T-helper 17 cell (primary cell): ENCODE measurements around the gene PPP1CC. TPM values are rescaled to one million over a fixed set of nuclear protein-coding genes. Genes with fewer than 3 reads are reported as not detected.
A peak's percentile ranks its signal among the peaks of the same experiment; 100 is the strongest.
"Not testable (repeated sequence)": the region's sequence is repeated elsewhere in the genome, so short reads cannot be mapped to it uniquely, and the experiment has no call there.

Source experiments
- ATAC-seq: fragments of 150-1000 bp; cut with Tn5 transposase; 2 replicates; pipeline ENCODE4 v1.10.0; 2021; ENCODE audit warnings: mild to moderate bottlenecking, moderate library complexity
- DNase-seq, 3 donors: peaks; one replicate each; pipeline versions ENCODE4 v3.0.0 to v3.0.0-alpha.2; 2020 to 2021
- H3K9me3 ChIP-seq: one replicate; pipeline ENCODE4 v1.7.0; 2013; ENCODE audit warnings: low read length, mild to moderate bottlenecking; ENCODE audit not compliant: control insufficient read depth, poor library complexity, severe bottlenecking
- H3K27ac Mint-ChIP-seq: one replicate; pipeline ENCODE4 v1.8.0; 2022; ENCODE audit warnings: mild to moderate bottlenecking, moderate library complexity, mixed read lengths
- H3K27me3 Mint-ChIP-seq: one replicate; pipeline ENCODE4 v1.8.0; 2022; ENCODE audit warnings: mixed read lengths
- H3K36me3 Mint-ChIP-seq: one replicate; pipeline ENCODE4 v1.8.0; 2022; ENCODE audit warnings: low read depth, mixed read lengths
- H3K4me1 Mint-ChIP-seq: one replicate; pipeline ENCODE4 v1.8.0; 2022; ENCODE audit warnings: mild to moderate bottlenecking, mixed read lengths
- H3K4me3 Mint-ChIP-seq: one replicate; pipeline ENCODE4 v1.8.0; 2022; ENCODE audit warnings: mild to moderate bottlenecking, moderate library complexity, mixed read lengths
- total RNA-seq, 4 donors: library from RNA in 2 of 4; stranded (reverse) in 2 of 4; gene quantifications; one replicate each; pipeline ENCODE4 v1.2.3 and lab custom pipeline; 2022 to 2026

PPP1CC gene
- total RNA-seq, 2 donors from 2014 or later: 140 to 149 TPM

DNA sequence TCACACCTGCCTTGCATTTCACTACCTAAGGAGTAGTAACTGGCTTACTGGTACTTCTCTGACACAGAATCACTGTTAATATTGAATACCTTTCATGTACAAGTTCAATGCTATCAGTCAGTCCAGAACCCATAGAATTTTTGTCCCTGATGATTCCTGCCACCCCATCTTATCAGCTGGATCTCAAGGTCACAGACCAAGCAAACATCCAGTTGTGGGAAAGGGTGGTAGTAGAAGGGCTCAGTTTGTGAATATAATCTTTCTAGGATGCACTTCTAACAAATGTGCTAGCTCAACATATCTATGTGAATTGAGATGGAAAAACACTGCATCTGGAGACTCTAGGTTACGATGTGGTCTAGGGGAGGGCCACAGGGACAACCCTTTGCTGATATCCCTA is 14.1 kb downstream of the PPP1CC start:
- Mint-ChIP-seq H3K4me3 (no peak overlapping the region), H3K4me1 (peaks cover 48% of the 10 kb centered on the region), H3K27me3 (no peaks in the 10 kb centered on the region), H3K36me3 (peaks cover 3% of the 10 kb centered on the region), H3K27ac (peak overlapping the region; percentile 92)
- H3K9me3 ChIP-seq: no peaks in the 10 kb centered on the region
- DNase-seq (no peak), ATAC-seq (no peak)

DNA sequence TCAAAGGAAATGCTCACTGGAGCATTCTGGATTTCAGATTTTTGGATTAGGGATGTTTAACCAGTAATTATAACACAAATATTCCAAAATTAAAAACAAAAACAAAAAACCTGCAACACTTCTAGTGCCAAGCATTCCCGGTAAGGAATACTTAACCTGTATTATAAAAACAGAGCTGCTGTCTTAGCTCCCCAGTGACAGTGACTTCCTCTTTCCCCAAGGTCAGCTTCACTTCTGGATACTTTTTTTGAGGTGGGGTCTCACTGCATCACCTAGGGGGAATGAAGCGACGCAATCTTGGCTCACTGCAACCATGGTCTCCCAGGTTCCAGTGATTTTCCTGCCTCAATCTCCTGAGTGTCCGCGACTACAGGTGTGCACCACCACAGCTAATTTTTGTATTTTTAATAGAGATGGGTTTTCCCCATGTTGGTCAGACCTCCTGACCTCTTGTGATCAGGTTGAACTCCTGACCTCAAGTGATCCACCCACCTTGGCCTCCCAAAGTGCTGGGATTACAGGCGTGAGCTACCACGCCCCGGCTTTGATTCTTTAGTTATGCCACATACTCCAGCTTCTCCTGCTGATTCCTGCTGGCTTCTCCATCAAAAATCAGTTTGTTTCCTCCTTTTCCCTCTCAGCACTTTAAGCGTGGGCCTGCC is 15.9 kb downstream of the PPP1CC start:
- no peaks in the 10 kb centered on the region for H3K9me3 ChIP-seq
- H3K4me3 Mint-ChIP-seq: no peak overlapping the region
- DNase-seq (no peak), ATAC-seq (no peak)
- H3K27me3 Mint-ChIP-seq: no peaks in the 10 kb centered on the region
- H3K27ac Mint-ChIP-seq: peak overlapping the region; percentile 92
- peaks cover 36% of the 10 kb centered on the region for H3K4me1 Mint-ChIP-seq
- H3K36me3 Mint-ChIP-seq: peaks cover 6% of the 10 kb centered on the region

DNA sequence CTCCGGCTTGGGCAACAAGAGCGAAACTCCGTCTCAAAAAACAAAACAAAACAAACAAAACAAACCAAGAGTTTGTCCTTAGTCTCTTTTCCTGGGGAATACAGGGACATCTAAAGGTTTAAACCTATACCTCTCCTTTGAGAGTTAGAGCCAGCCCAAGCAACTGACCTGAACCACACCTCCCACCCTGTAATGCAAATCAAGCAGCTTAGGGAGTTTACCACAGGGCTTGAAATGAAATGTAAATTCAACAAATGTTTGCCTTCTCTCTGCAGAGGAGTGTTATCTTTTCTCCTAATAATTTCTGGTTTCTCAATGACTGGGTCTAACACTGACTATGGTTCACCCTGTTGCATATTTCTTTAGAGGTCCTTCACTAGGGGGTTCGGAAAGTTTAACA is 16.7 kb downstream of the PPP1CC start:
- DNase-seq (no peak), ATAC-seq (no peak)
- Mint-ChIP-seq H3K4me1 (peaks cover 31% of the 10 kb centered on the region), H3K27me3 (no peaks in the 10 kb centered on the region), H3K27ac (peak overlapping the region; percentile 92), H3K36me3 (peaks cover 6% of the 10 kb centered on the region), H3K4me3 (peak overlapping the region; percentile 7)
- no peaks in the 10 kb centered on the region for H3K9me3 ChIP-seq

DNA sequence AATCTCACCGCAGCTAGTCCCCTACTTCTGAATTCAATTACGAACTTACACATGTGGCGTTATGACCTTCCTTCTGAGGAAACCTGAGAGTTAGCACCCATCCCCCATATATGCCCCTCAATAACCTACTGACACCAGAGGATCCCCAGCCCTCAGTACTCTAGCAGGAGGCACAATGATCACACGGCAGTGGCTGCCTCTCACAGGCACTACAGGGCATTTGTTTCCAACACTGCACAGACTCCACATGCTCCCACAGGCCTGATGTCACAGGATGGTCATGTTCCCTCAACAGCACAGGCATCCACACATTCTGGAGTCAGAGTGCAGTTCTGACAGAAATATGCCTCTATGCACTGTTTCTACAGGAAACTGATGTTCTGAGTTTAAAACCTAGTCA is 17.4 kb downstream of the PPP1CC start:
- DNase-seq: no peak
- ATAC-seq: no peak
- H3K27me3 Mint-ChIP-seq: no peaks in the 10 kb centered on the region
- no peak overlapping the region for H3K4me3 Mint-ChIP-seq
- H3K9me3 ChIP-seq: no peaks in the 10 kb centered on the region
- peaks cover 6% of the 10 kb centered on the region for H3K36me3 Mint-ChIP-seq
- H3K27ac Mint-ChIP-seq: peak overlapping the region; percentile 57
- peaks cover 29% of the 10 kb centered on the region for H3K4me1 Mint-ChIP-seq

DNA sequence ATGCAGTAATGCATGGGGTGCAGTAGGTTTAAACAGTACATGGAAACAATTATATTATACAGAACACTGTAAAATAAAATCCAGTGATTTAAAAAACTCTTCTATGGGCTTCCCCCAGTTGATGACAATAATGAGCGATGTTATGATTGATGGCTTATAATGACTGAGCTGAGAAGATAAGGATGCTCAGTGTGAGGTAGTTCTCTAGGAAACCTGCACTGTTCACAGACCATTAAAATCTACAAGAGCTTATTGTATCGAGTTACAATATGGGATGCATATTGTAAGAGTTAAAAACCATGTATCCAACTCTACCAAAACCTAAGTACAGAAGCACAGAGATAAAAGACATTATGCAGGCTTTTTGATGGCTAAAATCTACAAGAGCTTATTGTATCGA is 19.8 kb downstream of the PPP1CC start:
- H3K4me3 Mint-ChIP-seq, H3K27me3 Mint-ChIP-seq, H3K36me3 Mint-ChIP-seq, H3K9me3 ChIP-seq, DNase-seq, ATAC-seq: not testable (repeated sequence)
- Mint-ChIP-seq H3K4me1 (peaks cover 18% of the 10 kb centered on the region), H3K27ac (peak overlapping the region; percentile 4)

DNA sequence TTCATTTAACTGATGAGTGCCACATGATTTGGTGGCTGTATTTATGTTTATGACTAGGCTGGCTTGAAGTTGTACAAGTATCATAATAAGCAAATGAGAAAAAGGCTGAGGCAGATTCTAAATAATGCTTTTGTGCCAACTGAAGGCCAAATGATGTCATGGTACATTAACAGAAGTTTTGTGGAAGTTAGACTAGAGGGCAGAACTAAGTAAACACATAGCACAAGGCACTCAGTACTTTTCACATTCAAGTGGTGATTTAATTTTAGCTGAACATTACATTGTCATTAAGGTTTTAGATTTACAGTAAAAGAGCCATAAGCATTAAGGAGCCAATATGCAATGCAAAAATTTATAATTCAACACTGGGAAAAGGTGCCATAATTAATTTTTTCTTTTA is 21.1 kb downstream of the PPP1CC start:
- H3K27me3 Mint-ChIP-seq: no peaks in the 10 kb centered on the region
- peaks cover 3% of the 10 kb centered on the region for H3K36me3 Mint-ChIP-seq
- H3K9me3 ChIP-seq: no peaks in the 10 kb centered on the region
- H3K27ac Mint-ChIP-seq: no peak overlapping the region
- no peak for DNase-seq
- ATAC-seq: no peak
- H3K4me1 Mint-ChIP-seq: peaks cover 10% of the 10 kb centered on the region
- no peak overlapping the region for H3K4me3 Mint-ChIP-seq

DNA sequence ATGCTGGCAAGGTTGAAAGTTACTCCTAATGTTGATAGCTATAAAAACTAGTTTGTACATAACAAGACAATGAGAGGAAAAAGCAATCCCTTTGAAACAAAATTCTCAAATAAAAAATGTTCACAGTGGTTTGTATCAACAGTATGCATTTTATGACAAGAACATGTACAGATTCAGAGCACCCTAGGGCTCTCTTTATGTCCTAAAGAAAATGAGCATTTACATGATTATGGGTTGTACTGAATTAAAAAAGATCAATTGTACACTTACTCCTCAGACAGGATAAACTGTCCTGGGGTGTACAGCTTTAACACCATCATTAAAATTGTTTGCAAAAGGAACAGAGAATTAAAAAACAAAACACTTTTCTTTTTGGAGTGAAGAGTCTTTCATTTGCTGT is 22.2 kb downstream of the PPP1CC start:
- ATAC-seq (no peak), DNase-seq (no peak)
- H3K27ac Mint-ChIP-seq: no peak overlapping the region
- peaks cover 7% of the 10 kb centered on the region for H3K4me1 Mint-ChIP-seq
- no peak overlapping the region for H3K4me3 Mint-ChIP-seq
- no peaks in the 10 kb centered on the region for H3K9me3 ChIP-seq
- H3K36me3 Mint-ChIP-seq: peaks cover 3% of the 10 kb centered on the region
- no peaks in the 10 kb centered on the region for H3K27me3 Mint-ChIP-seq

- DNase-seq (no peak), ATAC-seq (no peak)
- H3K4me3 Mint-ChIP-seq: no peak overlapping the region
- no peaks in the 10 kb centered on the region for H3K27me3 Mint-ChIP-seq
- H3K4me1 Mint-ChIP-seq: peaks cover 3% of the 10 kb centered on the region
- no peaks in the 10 kb centered on the region for H3K9me3 ChIP-seq
- H3K36me3 Mint-ChIP-seq: peaks cover 3% of the 10 kb centered on the region
- H3K27ac Mint-ChIP-seq: peak overlapping the region; percentile 49
Measured at GRCh38 chr12:110718222-110718908, 24.3 kb downstream of the PPP1CC start.

DNA sequence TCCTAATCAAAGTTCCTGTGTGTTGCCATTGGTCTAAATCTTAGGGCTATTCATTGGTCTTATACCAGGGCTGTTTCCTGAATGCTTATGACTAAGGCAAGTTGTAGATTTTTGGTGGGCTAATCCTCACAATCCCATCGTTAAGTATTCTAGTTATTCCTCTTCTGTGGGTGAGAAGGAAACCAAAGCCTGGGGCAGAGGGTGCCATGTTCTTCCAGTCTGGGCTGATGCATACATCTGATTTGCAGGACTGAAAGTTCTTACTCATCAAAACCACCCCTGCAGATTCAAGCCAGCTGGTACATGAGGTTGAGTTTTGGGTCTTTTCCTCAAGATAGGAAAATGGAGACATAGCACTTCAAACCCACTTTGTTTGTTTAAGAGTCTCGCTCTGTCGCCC is 25.7 kb downstream of the PPP1CC start:
- ATAC-seq (no peak), DNase-seq (no peak)
- Mint-ChIP-seq H3K4me1 (no peaks in the 10 kb centered on the region), H3K27ac (peak overlapping the region; percentile 49), H3K36me3 (no peaks in the 10 kb centered on the region), H3K4me3 (no peak overlapping the region), H3K27me3 (no peaks in the 10 kb centered on the region)
- H3K9me3 ChIP-seq: no peaks in the 10 kb centered on the region

DNA sequence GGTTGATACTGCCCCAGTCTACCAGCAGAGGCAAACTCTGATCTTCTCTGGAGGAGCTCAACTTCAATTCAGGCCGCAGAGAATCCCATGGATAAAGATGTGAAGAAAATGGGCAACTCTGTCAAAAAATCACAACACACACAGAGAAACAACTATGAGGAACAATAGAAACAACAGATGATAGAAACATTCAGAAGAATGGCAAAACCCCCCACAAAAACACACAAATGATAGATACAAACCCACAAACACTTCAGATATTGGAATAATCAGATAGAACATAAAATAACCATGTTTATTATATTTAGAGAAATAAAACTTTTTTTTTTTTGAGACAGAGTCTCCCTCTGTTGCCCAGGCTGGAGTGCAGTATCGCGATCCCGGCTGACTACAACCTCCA is 33.8 kb downstream of the PPP1CC start:
- no peak overlapping the region for H3K27ac Mint-ChIP-seq
- ATAC-seq: no peak

GRCh38 chr12:110705309-110705708 is 37.4 kb downstream of the PPP1CC start:
- Mint-ChIP-seq H3K36me3 (no peaks in the 10 kb centered on the region), H3K27me3 (no peaks in the 10 kb centered on the region), H3K4me3 (no peak overlapping the region), H3K27ac (peak overlapping the region; percentile 34), H3K4me1 (peaks cover 3% of the 10 kb centered on the region)
- DNase-seq (no peak), ATAC-seq (no peak)
- H3K9me3 ChIP-seq: no peaks in the 10 kb centered on the region

More for the DNA sequence above, 33.8 kb downstream of the PPP1CC start:
- H3K4me1 Mint-ChIP-seq: peaks cover 3% of the 10 kb centered on the region
- DNase-seq: no peak
- no peak overlapping the region for H3K4me3 Mint-ChIP-seq
- H3K36me3 Mint-ChIP-seq: no peaks in the 10 kb centered on the region
- no peaks in the 10 kb centered on the region for H3K27me3 Mint-ChIP-seq
- H3K9me3 ChIP-seq: no peaks in the 10 kb centered on the region

GRCh38 chr12:110704750-110705149 is 37.9 kb downstream of the PPP1CC start:
- peak overlapping the region; percentile 34 for H3K27ac Mint-ChIP-seq
- DNase-seq (no peak), ATAC-seq (peak; percentile 50)
- peaks cover 3% of the 10 kb centered on the region for H3K4me1 Mint-ChIP-seq
- no peaks in the 10 kb centered on the region for H3K36me3 Mint-ChIP-seq
- H3K4me3 Mint-ChIP-seq: no peak overlapping the region
- no peaks in the 10 kb centered on the region for H3K9me3 ChIP-seq
- H3K27me3 Mint-ChIP-seq: no peaks in the 10 kb centered on the region

DNA sequence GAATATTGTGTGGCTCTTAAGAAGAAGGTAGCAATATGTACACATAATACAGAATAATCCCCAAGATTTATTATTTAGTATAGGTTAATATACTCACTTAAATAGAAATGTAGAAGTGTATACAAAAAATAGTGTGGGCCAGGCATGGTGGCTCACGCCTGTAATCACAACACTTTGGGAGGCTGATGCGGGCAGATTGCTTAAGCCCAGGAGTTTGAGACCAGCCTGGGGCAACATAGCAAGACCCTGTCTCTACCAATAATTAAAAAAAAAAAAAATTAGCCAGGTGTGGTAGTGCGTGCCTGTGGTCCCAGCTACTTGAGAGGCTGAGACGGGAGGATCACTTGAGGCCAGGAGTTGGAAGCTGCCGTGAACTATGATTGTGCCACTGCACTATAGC is 38.5 kb downstream of the PPP1CC start:
- ATAC-seq (no peak), DNase-seq (no peak)
- no peaks in the 10 kb centered on the region for H3K9me3 ChIP-seq
- Mint-ChIP-seq H3K36me3 (no peaks in the 10 kb centered on the region), H3K27me3 (no peaks in the 10 kb centered on the region), H3K27ac (no peak overlapping the region), H3K4me1 (peaks cover 3% of the 10 kb centered on the region), H3K4me3 (no peak overlapping the region)

- ATAC-seq (no peak), DNase-seq (no peak)
- H3K9me3 ChIP-seq: no peaks in the 10 kb centered on the region
- Mint-ChIP-seq H3K4me3 (no peak overlapping the region), H3K27me3 (no peaks in the 10 kb centered on the region), H3K27ac (no peak overlapping the region), H3K36me3 (no peaks in the 10 kb centered on the region), H3K4me1 (peaks cover 9% of the 10 kb centered on the region)
Measured at GRCh38 chr12:110702081-110702480, 40.6 kb downstream of the PPP1CC start.
